ENCODE results near the gene HMG20B.

DNA sequence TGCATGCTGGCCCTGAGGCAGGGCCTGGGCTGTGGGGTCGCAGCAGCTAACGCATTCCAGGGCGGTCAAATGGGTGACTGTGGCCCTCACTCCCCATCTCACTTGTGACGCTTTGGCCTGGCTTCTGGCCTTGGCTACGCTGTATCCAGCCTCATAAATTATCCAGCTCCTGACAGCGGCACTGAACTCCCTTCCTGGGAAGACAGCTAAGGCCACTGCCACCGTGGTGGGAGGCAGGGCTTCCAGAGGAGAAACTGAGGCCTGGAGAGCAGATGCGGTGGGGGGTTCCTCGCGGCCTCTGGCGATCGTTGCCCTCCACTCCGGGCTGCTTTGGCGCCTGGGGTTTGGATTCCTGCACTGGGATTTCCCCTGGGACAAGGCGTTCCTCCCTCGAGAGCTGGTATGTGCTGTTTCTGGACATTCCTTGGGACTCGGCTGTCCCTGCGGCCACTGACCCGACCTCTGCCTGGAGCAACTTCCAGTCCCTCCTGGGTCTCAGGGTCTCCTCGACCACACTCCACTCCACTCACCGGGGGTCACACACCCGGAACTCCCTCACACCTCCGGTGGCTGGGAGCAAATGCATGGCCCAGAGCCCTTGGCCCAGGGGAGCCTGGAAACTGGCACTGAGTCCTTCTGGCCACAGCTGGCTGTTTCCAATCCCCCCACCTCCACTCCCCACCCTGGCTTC, 30.5 kb downstream of the HMG20B start:
- TF ChIP-seq CTCF (IDR thresholded peaks at IDR 0.05; ENCODE audit: low read length) (no peak), EZH2 (optimal IDR thresholded peaks at IDR 0.05; ENCODE audit: low read depth, low read length) (no peak), EZH2phosphoT487 (IDR thresholded peaks at IDR 0.05; ENCODE audit: low read length) (no peak)
